Measurements from ENCODE around the gene B9D1. TPM values are rescaled to one million over a fixed set of nuclear protein-coding genes. Genes with fewer than 3 reads are reported as not detected.

The B9D1 gene
- total RNA-seq, 1 donor from 2014 or later, result 9.4 TPM

GRCh38 chr17:19303367-19303776, 59.2 kb downstream of the B9D1 start:
- Mint-ChIP-seq H3K4me3 (ENCODE audit: unreplicated experiment) (no peak overlapping the region), H3K36me3 (ENCODE audit: low read depth) (no peaks in the 10 kb centered on the region), H3K9me3 (ENCODE audit: low read depth) (no peaks in the 10 kb centered on the region), H3K4me1 (ENCODE audit: low read depth) (peaks cover 6% of the 10 kb centered on the region), H3K27ac (ENCODE audit: unreplicated experiment) (no peak overlapping the region), H3K27me3 (ENCODE audit: low read depth) (no peaks in the 10 kb centered on the region)
- no peak for TF ChIP-seq CTCF (IDR thresholded peaks at IDR 0.05)
- DNase-seq (ENCODE audit: low spot score), result no peak

DNA sequence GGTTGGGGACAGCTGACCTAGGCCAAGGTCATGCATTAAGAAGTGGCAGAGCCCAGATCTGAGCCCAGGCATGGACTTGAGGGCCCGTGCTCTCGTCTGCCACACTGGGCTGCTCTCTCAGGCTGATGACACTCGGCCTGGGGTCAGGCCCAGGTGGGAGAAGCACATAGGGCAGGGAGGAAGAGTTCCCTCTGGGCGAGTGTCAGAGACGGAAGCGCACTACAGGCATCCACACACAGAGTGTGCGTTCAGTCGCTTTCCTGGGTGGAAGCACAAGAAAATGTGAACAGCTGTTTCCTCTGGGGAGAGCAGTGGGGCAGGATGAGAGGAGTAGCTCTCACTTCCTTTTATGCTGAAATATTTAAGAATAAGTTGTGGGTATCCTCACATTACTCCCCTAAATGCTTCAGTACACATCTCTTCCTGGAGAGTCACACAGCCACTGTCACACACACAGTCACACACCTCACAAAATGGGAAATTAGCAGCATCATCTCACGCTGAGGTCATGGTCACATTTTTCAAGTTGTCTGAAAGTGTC, 59.7 kb downstream of the B9D1 start:
- Mint-ChIP-seq H3K4me1 (ENCODE audit: low read depth) (peaks cover 6% of the 10 kb centered on the region), H3K4me3 (ENCODE audit: unreplicated experiment) (no peak overlapping the region), H3K36me3 (ENCODE audit: low read depth) (no peaks in the 10 kb centered on the region), H3K9me3 (ENCODE audit: low read depth) (no peaks in the 10 kb centered on the region), H3K27me3 (ENCODE audit: low read depth) (no peaks in the 10 kb centered on the region), H3K27ac (ENCODE audit: unreplicated experiment) (no peak overlapping the region)
- no peak for DNase-seq (ENCODE audit: low spot score)
- no peak for TF ChIP-seq CTCF (IDR thresholded peaks at IDR 0.05)

GRCh38 chr17:19301973-19302372, 60.5 kb downstream of the B9D1 start:
- no peak for TF ChIP-seq CTCF (IDR thresholded peaks at IDR 0.05)
- H3K36me3 Mint-ChIP-seq (ENCODE audit: low read depth), result no peaks in the 10 kb centered on the region
- H3K4me1 Mint-ChIP-seq (ENCODE audit: low read depth), result peaks cover 8% of the 10 kb centered on the region
- no peaks in the 10 kb centered on the region for H3K27me3 Mint-ChIP-seq (ENCODE audit: low read depth)
- H3K4me3 Mint-ChIP-seq (ENCODE audit: unreplicated experiment), result no peak overlapping the region
- DNase-seq (ENCODE audit: low spot score), result peak; percentile 61
- H3K9me3 Mint-ChIP-seq (ENCODE audit: low read depth), result no peaks in the 10 kb centered on the region
- H3K27ac Mint-ChIP-seq (ENCODE audit: unreplicated experiment), result no peak overlapping the region

DNA sequence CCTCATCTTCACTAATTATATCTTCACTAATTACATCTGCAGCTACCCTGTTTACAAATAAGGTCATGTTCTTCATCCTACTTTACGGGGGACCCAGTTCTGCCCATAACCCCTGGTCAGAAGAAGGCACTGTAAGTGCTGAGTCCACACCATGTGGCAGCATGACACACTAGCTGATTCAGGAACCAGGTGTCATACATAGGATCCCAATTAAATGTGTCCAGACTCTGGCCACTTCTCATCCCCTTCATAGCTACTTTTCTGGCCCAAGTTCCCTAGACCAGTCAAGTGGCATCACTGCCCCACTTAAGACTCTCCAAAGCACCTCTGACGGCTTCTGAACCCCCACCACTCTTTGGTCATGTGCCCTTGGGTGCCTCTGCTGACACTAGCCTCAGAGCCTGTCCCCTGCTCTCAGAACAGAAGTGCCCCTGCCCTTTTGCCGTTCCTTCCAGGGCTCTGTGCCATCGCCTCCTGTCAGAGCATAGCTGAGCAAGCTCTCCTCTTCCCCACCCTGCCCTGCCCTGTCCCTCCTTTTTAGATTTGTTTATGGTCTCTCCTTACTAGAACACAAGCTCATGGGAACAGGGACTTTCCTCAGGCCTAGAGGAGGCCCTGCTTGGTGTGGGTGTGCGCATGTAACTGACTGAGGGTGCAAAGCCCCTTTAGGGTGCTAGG, 61.1 kb downstream of the B9D1 start:
- H3K27ac Mint-ChIP-seq (ENCODE audit: unreplicated experiment), result no peak overlapping the region
- H3K36me3 Mint-ChIP-seq (ENCODE audit: low read depth), result no peaks in the 10 kb centered on the region
- no peak for TF ChIP-seq CTCF (IDR thresholded peaks at IDR 0.05)
- no peaks in the 10 kb centered on the region for H3K9me3 Mint-ChIP-seq (ENCODE audit: low read depth)
- no peaks in the 10 kb centered on the region for H3K27me3 Mint-ChIP-seq (ENCODE audit: low read depth)
- no peak overlapping the region for H3K4me3 Mint-ChIP-seq (ENCODE audit: unreplicated experiment)
- DNase-seq (ENCODE audit: low spot score), result peak; percentile 11
- H3K4me1 Mint-ChIP-seq (ENCODE audit: low read depth), result peaks cover 10% of the 10 kb centered on the region

DNA sequence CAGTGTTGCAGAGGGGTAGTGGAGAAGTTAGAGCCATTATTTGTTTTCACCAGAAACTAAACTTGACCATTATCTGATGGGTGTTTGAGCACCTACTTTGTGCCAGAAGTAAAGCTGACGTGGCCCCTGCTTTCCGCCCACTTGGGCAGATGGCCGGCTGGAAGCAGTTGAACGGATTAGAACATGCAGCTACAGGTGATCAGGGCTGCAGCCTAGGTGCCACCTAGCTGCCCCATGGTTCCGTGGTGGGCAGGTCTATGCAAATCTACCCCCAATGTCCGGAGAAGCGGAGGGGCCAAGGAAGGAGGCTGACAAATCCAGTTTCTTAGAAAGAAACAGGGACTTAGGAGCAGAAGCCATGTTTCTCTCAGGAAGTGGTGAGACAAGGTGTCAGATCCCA, 62.7 kb downstream of the B9D1 start:
- H3K4me1 Mint-ChIP-seq (ENCODE audit: low read depth), result peaks cover 10% of the 10 kb centered on the region
- H3K27me3 Mint-ChIP-seq (ENCODE audit: low read depth), result no peaks in the 10 kb centered on the region
- H3K36me3 Mint-ChIP-seq (ENCODE audit: low read depth), result no peaks in the 10 kb centered on the region

More for the DNA sequence above, 62.7 kb downstream of the B9D1 start:
- no peaks in the 10 kb centered on the region for H3K9me3 Mint-ChIP-seq (ENCODE audit: low read depth)
- no peak for DNase-seq (ENCODE audit: low spot score)
- no peak overlapping the region for H3K27ac Mint-ChIP-seq (ENCODE audit: unreplicated experiment)
- no peak overlapping the region for H3K4me3 Mint-ChIP-seq (ENCODE audit: unreplicated experiment)
- TF ChIP-seq CTCF (IDR thresholded peaks at IDR 0.05), result no peak

All from chondrocyte (in vitro differentiated cells).